IMR-90 (cell line): ENCODE data around the gene ETFB.

Source experiments
- CEBPB ChIP-seq: IDR thresholded peaks from 2 replicates; pipeline ENCODE4 v1.6.1; 2012; ENCODE audit warnings: low read depth, low read length, improper control_type of control experiment
- CTCF ChIP-seq: conservative IDR thresholded peaks from 2 replicates; pipeline ENCODE4 v1.5.1; 2012; ENCODE audit warnings: mild to moderate bottlenecking, low read depth, low read length, improper control_type of control experiment
- POLR2A ChIP-seq: IDR thresholded peaks from 2 replicates; pipeline ENCODE4 v1.6.1; 2012; ENCODE audit warnings: mild to moderate bottlenecking, low read depth, low read length
- RAD21 ChIP-seq: IDR thresholded peaks from 2 replicates; pipeline ENCODE4 v1.6.1; 2012; ENCODE audit warnings: low read length, improper control_type of control experiment

- TF ChIP-seq RAD21: no peak
- TF ChIP-seq POLR2A: no peak
- TF ChIP-seq CEBPB: no peak
- no peak for TF ChIP-seq CTCF
These were observed 42.6 kb downstream of the ETFB start for GRCh38 chr19:51323481-51324166.
